NCI-H1092 treated with DMSO at 0.1 percent for 48 hours (cell line): ENCODE measurements around the gene PCLAF.

Source experiments
- DNase-seq: peaks from one replicate; lab custom pipeline; 2025; lab: John Stamatoyannopoulos, UW

The PCLAF gene

DNA sequence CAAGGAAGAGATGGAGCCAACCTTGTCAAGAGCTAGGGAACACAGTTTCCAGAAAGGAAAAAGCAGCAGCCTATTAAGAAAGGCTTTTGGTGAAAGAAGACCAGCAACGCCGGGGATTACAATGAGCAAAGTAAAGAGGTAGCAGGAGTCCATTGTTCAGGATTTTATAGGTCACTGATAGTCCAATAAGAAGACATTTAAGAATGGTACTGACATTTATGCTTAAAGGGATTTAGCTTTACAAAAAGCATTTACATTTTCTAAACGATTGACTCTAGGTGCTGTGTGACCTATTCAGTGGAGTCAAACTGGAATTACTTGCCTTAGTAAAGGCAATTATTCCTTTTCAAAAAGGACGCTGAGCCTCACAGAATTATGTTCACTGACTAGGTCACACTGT lies 66.0 kb downstream of the PCLAF start:
- DNase-seq, result no peak

DNA sequence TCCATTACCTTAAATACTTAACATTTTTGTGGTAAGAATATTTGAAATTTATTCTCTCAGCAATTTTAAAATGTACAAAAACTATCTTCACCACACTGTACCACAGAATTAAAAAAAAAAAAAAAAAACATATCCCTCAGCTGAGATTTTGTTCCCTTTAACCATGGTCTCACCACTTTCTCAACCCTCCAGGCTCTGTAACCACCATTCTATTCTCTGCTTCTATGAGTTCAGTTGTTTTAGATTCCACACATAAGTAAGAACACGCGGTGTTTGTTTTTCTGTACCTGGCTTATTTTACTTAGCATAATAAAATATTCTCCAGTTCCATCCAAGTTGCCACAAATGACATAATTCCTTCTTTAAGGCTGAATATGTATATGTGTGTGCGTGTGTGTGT lies 66.8 kb downstream of the PCLAF start:
- no peak for DNase-seq
